Measurements from ENCODE around the gene TUBB.

The TUBB gene

GRCh38 chr6:30685157-30686008, 34.8 kb upstream of the TUBB start:
- peak overlapping the region; percentile 1; the same call in 1 of the 2 replicates for H3K9ac ChIP-seq
- H3K79me2 ChIP-seq (ENCODE audit: insufficient read depth, low read depth) = peaks cover 49% of the 10 kb centered on the region
- no peak overlapping the region; the same call in 1 of the 2 replicates for H3K27ac ChIP-seq
- H2AFZ ChIP-seq (ENCODE audit: low read depth) = no peak overlapping the region
- H3K4me1 ChIP-seq (ENCODE audit: low read depth, poor library complexity, severe bottlenecking) = peaks cover 64% of the 10 kb centered on the region
- H4K20me1 ChIP-seq (ENCODE audit: insufficient read depth) = no peaks in the 10 kb centered on the region
- no peak overlapping the region for H3K4me3 ChIP-seq (IDR thresholded peaks at IDR 0.05; ENCODE audit: insufficient read depth, low read depth, low read length)
- H3K27me3 ChIP-seq (ENCODE audit: insufficient read depth, low read depth) = no peaks in the 10 kb centered on the region
- H3K36me3 ChIP-seq (ENCODE audit: insufficient read depth) = no peaks in the 10 kb centered on the region
- no peak for TF ChIP-seq CTCF (conservative IDR thresholded peaks at IDR 0.05; ENCODE audit: low read depth, low read length)
- H3K4me2 ChIP-seq = peak overlapping the region; percentile 65

GRCh38 chr6:30686009-30686907, 33.9 kb upstream of the TUBB start, which contains the start of gene PPP1R18:
Gene PPP1R18, minus strand, starts transcription at chr6:30686645. Its CDS starts 627 bp downstream, at chr6:30686018.
- Histone ChIP-seq H3K36me3 (ENCODE audit: insufficient read depth) (no peaks in the 10 kb centered on the region), H3K27me3 (ENCODE audit: insufficient read depth, low read depth) (no peaks in the 10 kb centered on the region), H3K4me3 (IDR thresholded peaks at IDR 0.05; ENCODE audit: insufficient read depth, low read depth, low read length) (no peak within 1 kb of the TSS), H3K79me2 (ENCODE audit: insufficient read depth, low read depth) (peaks cover 46% of the 10 kb centered on the region), H3K27ac (peak within 1 kb of the TSS; percentile 76), H3K4me1 (ENCODE audit: low read depth, poor library complexity, severe bottlenecking) (peaks cover 63% of the 10 kb centered on the region), H4K20me1 (ENCODE audit: insufficient read depth) (no peaks in the 10 kb centered on the region), H3K9ac (peak within 1 kb of the TSS; percentile 64), H3K4me2 (peak within 1 kb of the TSS; percentile 76), H2AFZ (ENCODE audit: low read depth) (peak within 1 kb of the TSS; percentile 63)
- no peak for TF ChIP-seq CTCF (conservative IDR thresholded peaks at IDR 0.05; ENCODE audit: low read depth, low read length)

- TF ChIP-seq CTCF (conservative IDR thresholded peaks at IDR 0.05; ENCODE audit: low read depth, low read length) = no peak
- H3K4me1 ChIP-seq (ENCODE audit: low read depth, poor library complexity, severe bottlenecking) = peaks cover 60% of the 10 kb centered on the region
- peak overlapping the region; percentile 64 for H3K9ac ChIP-seq
- H3K27me3 ChIP-seq (ENCODE audit: insufficient read depth, low read depth) = no peaks in the 10 kb centered on the region
- H3K79me2 ChIP-seq (ENCODE audit: insufficient read depth, low read depth) = peaks cover 38% of the 10 kb centered on the region
- H3K4me2 ChIP-seq = peak overlapping the region; percentile 76
- H3K4me3 ChIP-seq (IDR thresholded peaks at IDR 0.05; ENCODE audit: insufficient read depth, low read depth, low read length) = no peak overlapping the region
- H4K20me1 ChIP-seq (ENCODE audit: insufficient read depth) = no peaks in the 10 kb centered on the region
- H3K36me3 ChIP-seq (ENCODE audit: insufficient read depth) = no peaks in the 10 kb centered on the region
- peak overlapping the region; percentile 76 for H3K27ac ChIP-seq
- peak overlapping the region; percentile 63 for H2AFZ ChIP-seq (ENCODE audit: low read depth)
Observed at GRCh38 chr6:30686908-30687658, 33.1 kb upstream of the TUBB start.
